Lung (tissue), 12 donors: ENCODE measurements around the gene FSIP1. TPM values are rescaled to one million over a fixed set of nuclear protein-coding genes. Genes with fewer than 3 reads are reported as not detected.

ENCODE experiments used
- ATAC-seq: fragments of 200-7000 bp; cut with Tn5 transposase; one replicate; pipeline ENCODE4 v1.9.1; 2020; ENCODE audit warnings: moderate number of reproducible peaks; ENCODE audit not compliant: insufficient read depth, low FRiP score
- DNase-seq, 3 donors: peaks; one replicate each; pipeline ENCODE4 v3.0.0-alpha.2; 2013 to 2017
- H3K27ac ChIP-seq, 2 donors: one replicate each; pipeline ENCODE4 v1.5.1; 2013; ENCODE audit warnings: mild to moderate bottlenecking in 2 of 2, moderate library complexity in 2 of 2, control low read depth in 1 of 2, inconsistent platforms in 1 of 2, low read depth in 1 of 2, low read length in 1 of 2
- H3K27me3 ChIP-seq, 3 donors: one replicate each; pipeline ENCODE4 v1.5.1; 2013; ENCODE audit warnings: low read length in 2 of 3; ENCODE audit not compliant: control insufficient read depth in 3 of 3, insufficient read depth in 3 of 3
- H3K36me3 ChIP-seq, 4 donors: one replicate each; pipeline ENCODE4 v1.5.1; 2013; ENCODE audit warnings: low read length in 4 of 4, mild to moderate bottlenecking in 1 of 4, moderate library complexity in 1 of 4; ENCODE audit not compliant: control insufficient read depth in 4 of 4, insufficient read depth in 4 of 4
- H3K4me1 ChIP-seq, 5 donors: one replicate each; pipeline ENCODE4 v1.5.1; 2013; ENCODE audit warnings: low read length in 5 of 5, mild to moderate bottlenecking in 2 of 5, moderate library complexity in 1 of 5; ENCODE audit not compliant: control insufficient read depth in 5 of 5, insufficient read depth in 5 of 5
- H3K4me3 ChIP-seq: one replicate; pipeline ENCODE4 v1.5.1; 2013; ENCODE audit warnings: mild to moderate bottlenecking, control low read depth, moderate library complexity
- H3K9ac ChIP-seq, 2 donors: one replicate each; pipeline ENCODE4 v1.5.1; 2013; ENCODE audit warnings: low read length in 2 of 2, control low read depth in 1 of 2; ENCODE audit not compliant: insufficient read depth in 1 of 2
- H3K9me3 ChIP-seq, 4 donors: one replicate each; pipeline ENCODE4 v1.5.1; 2013; ENCODE audit warnings: low read length in 3 of 4, mild to moderate bottlenecking in 1 of 4, moderate library complexity in 1 of 4; ENCODE audit not compliant: control insufficient read depth in 4 of 4, insufficient read depth in 3 of 4
- CTCF ChIP-seq: IDR thresholded peaks from 2 replicates; pipeline ENCODE4 v1.5.1; 2012; ENCODE audit warnings: mild to moderate bottlenecking; ENCODE audit errors: control extremely low read depth, extremely low read depth
- WGBS, 2 donors: extraction: QIAGEN DNeasy Blood & Tissue Kit; methylation state at CpG; one replicate each; pipeline ENCODE4 v1.1.7; 2013; 5-methylcytosine and 5-hydroxymethylcytosine counted together
- polyA plus RNA-seq, 2 donors: library from polyadenylated mRNA; stranded (reverse); fragments of 200-250 nt; gene quantifications; one replicate each; pipeline ENCODE4 v1.2.1, GENCODE V29; 2013
- total RNA-seq, 2 donors: library from RNA; depleted of rRNA in 1 of 2; stranded (reverse); fragments of >200 nt in 1 of 2; gene quantifications; one replicate each; pipeline ENCODE4 v1.2.1, GENCODE V29; 2014 to 2021
- donor health status: control.
- donor health status: control.
- donor health status: Bipolar disorder and iron deficiency.
- donor health status: healthy.
- donor health status: DM: yes; HTN: yes; CAD: no.

Gene FSIP1
- total and polyA plus RNA-seq, 4 donors = 0.35 to 2.2 (median 0.98) TPM

GRCh38 chr15:39807791-39808190, 25.1 kb upstream of the FSIP1 start:
- Histone ChIP-seq H3K27ac (no peak overlapping the region), H3K9me3 (no peaks in the 10 kb centered on the region), H3K4me1 (no peaks in the 10 kb centered on the region), H3K27me3 (no peaks in the 10 kb centered on the region), H3K9ac (no peak overlapping the region), H3K36me3 (no peaks in the 10 kb centered on the region), H3K4me3 (no peak overlapping the region)
- ATAC-seq (no peak), DNase-seq (no peak)
- 93 to 95% methylated on average over 4 of the region's 4 CpGs for WGBS, 2 donors
- no peak for TF ChIP-seq CTCF

GRCh38 chr15:39804026-39804425, 21.4 kb upstream of the FSIP1 start:
- Histone ChIP-seq H3K9ac (no peak overlapping the region), H3K9me3 (no peaks in the 10 kb centered on the region), H3K27ac (no peak overlapping the region), H3K27me3 (no peaks in the 10 kb centered on the region), H3K4me1 (no peaks in the 10 kb centered on the region), H3K4me3 (no peak overlapping the region), H3K36me3 (no peaks in the 10 kb centered on the region)
- no peak for ATAC-seq
- 39 to 55% methylated on average over 2 of the region's 2 CpGs for WGBS, 2 donors
- no peak for DNase-seq
- TF ChIP-seq CTCF = no peak

GRCh38 chr15:39803016-39803415, 20.4 kb upstream of the FSIP1 start:
- TF ChIP-seq CTCF = no peak
- Histone ChIP-seq H3K4me3 (no peak overlapping the region), H3K9ac (no peak overlapping the region), H3K9me3 (no peaks in the 10 kb centered on the region), H3K27ac (no peak overlapping the region), H3K36me3 (no peaks in the 10 kb centered on the region), H3K27me3 (no peaks in the 10 kb centered on the region), H3K4me1 (no peaks in the 10 kb centered on the region)
- ATAC-seq = no peak
- 91 to 98% methylated on average over 4 of the region's 4 CpGs for WGBS, 2 donors
- DNase-seq = no peak

GRCh38 chr15:39801641-39802309, 19.1 kb upstream of the FSIP1 start:
- Histone ChIP-seq H3K27ac (no peak overlapping the region), H3K9me3 (no peaks in the 10 kb centered on the region), H3K36me3 (no peaks in the 10 kb centered on the region), H3K27me3 (no peaks in the 10 kb centered on the region), H3K4me1 (no peaks in the 10 kb centered on the region), H3K4me3 (no peak overlapping the region), H3K9ac (no peak overlapping the region)
- no peak for TF ChIP-seq CTCF
- ATAC-seq (no peak), DNase-seq (no peak)
- WGBS, 2 donors = 83 to 86% methylated on average over 19 of the region's 19 CpGs
